Loucy (cell line): Measurements from ENCODE around the gene RAB7A.
"Not testable (repeated sequence)": the region's sequence is repeated elsewhere in the genome, so short reads cannot be mapped to it uniquely, and the experiment has no call there.

ENCODE experiments used
- H2AFZ ChIP-seq: fragments of 200-600 bp; sonication (generic); 2 replicates; pipeline ENCODE4 v1.6.0; 2016; ENCODE audit warnings: antibody characterized with exemption, mild to moderate bottlenecking, low read length, moderate library complexity
- H3F3A ChIP-seq: fragments of 200-600 bp; 2 replicates; pipeline ENCODE4 v1.6.0; 2016; ENCODE audit warnings: antibody characterized with exemption, low read depth, mild to moderate bottlenecking
- H3K27me3 ChIP-seq: fragments of 200-600 bp; sonication (generic); 2 replicates; pipeline ENCODE4 v1.6.1; 2014; ENCODE audit warnings: low read length, mild to moderate bottlenecking; ENCODE audit not compliant: insufficient read depth, poor library complexity, severe bottlenecking
- H3K36me3 ChIP-seq: fragments of 200-600 bp; sonication (generic); 2 replicates; pipeline ENCODE4 v1.6.1; 2016; ENCODE audit warnings: low read length; ENCODE audit not compliant: insufficient read depth
- H3K4me1 ChIP-seq: fragments of 200-600 bp; sonication (generic); 2 replicates; pipeline ENCODE4 v1.5.1; 2014; ENCODE audit warnings: low read length, mild to moderate bottlenecking; ENCODE audit not compliant: insufficient read depth, poor library complexity, severe bottlenecking
- H3K4me2 ChIP-seq: fragments of 200-600 bp; sonication (generic); 2 replicates; pipeline ENCODE4 v1.6.0; 2014; ENCODE audit warnings: antibody characterized with exemption, low read length, low read depth, mild to moderate bottlenecking; ENCODE audit not compliant: poor library complexity, severe bottlenecking
- H3K4me3 ChIP-seq: fragments of 200-600 bp; sonication (generic); 2 replicates; pipeline ENCODE4 v1.5.1; 2014; ENCODE audit warnings: low read length, mild to moderate bottlenecking, mixed read lengths; ENCODE audit not compliant: poor library complexity, severe bottlenecking
- H3K79me2 ChIP-seq: fragments of 200-600 bp; sonication (generic); 2 replicates; pipeline ENCODE4 v1.6.1; 2014; ENCODE audit warnings: low read length; ENCODE audit not compliant: insufficient read depth
- H3K9ac ChIP-seq: fragments of 200-600 bp; sonication (generic); 2 replicates; pipeline ENCODE4 v1.6.0; 2014; ENCODE audit warnings: mild to moderate bottlenecking, low read depth, low read length, moderate library complexity; ENCODE audit not compliant: poor library complexity, severe bottlenecking
- H3K9me2 ChIP-seq: fragments of 200-600 bp; sonication (generic); replicated peaks from 2 replicates; pipeline ENCODE4 v1.6.1; 2016; ENCODE audit warnings: low read depth, low read length, mixed read lengths
- H3K9me3 ChIP-seq: fragments of 200-600 bp; sonication (generic); 2 replicates; pipeline ENCODE4 v1.6.1; 2014; ENCODE audit warnings: mild to moderate bottlenecking, antibody characterized with exemption, low read length, low read depth; ENCODE audit not compliant: insufficient read depth
- H4K20me1 ChIP-seq: fragments of 200-600 bp; sonication (generic); 2 replicates; pipeline ENCODE4 v1.6.0; 2014; ENCODE audit warnings: antibody characterized with exemption, low read length, mild to moderate bottlenecking; ENCODE audit not compliant: insufficient read depth, poor library complexity, severe bottlenecking
- EZH2phosphoT487 ChIP-seq: fragments of 200-600 bp; IDR thresholded peaks from 2 replicates; pipeline ENCODE4 v1.6.1; 2018; ENCODE audit warnings: antibody characterized with exemption, mild to moderate bottlenecking, moderate library complexity, borderline replicate concordance
- TF ChIP-seq, protein P1 (sequence below): fragments of 200-600 bp; sonication (generic); conservative IDR thresholded peaks from 2 replicates; pipeline ENCODE4 v1.5.1; 2014; ENCODE audit warnings: mild to moderate bottlenecking, antibody characterized with exemption, low read length

The RAB7A gene

DNA sequence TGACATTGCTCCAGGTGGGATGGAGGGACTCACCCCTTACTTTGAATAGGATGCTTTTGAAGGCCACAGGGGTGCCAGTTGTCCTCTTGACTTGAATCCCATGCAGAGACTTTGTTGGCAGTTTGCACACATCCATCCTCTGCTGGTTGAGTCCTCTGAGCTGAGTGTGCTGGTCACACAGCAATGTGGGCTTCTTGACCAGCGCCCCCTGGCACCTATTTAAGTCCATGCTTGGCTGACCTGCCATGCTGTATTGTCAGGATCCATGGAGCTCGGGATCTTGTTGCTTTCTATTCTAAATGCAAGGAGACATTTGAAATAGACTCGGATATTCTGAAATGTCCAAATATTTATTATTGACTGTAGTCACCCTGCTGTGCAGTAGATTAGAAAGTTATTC, 19.8 kb downstream of the RAB7A start:
- H3K36me3 ChIP-seq = peaks cover 50% of the 10 kb centered on the region; the same call in 1 of the 2 replicates

GRCh38 chr3:128746881-128747280, 20.9 kb downstream of the RAB7A start:
- no peak overlapping the region for H3K4me3 ChIP-seq
- H3K4me2 ChIP-seq = no peak overlapping the region
- H3K9ac ChIP-seq = no peak overlapping the region
- peaks cover 37% of the 10 kb centered on the region for H4K20me1 ChIP-seq
- no peak overlapping the region for H2AFZ ChIP-seq
- peaks cover 53% of the 10 kb centered on the region; the same call in 1 of the 2 replicates for H3K36me3 ChIP-seq
- H3K79me2 ChIP-seq = peaks cover 98% of the 10 kb centered on the region
- no peaks in the 10 kb centered on the region for H3K9me2 ChIP-seq
- H3K27me3 ChIP-seq = no peaks in the 10 kb centered on the region
- no peaks in the 10 kb centered on the region for H3F3A ChIP-seq
- no peak for TF ChIP-seq EZH2phosphoT487
- H3K9me3 ChIP-seq = no peaks in the 10 kb centered on the region
- H3K4me1 ChIP-seq = no peaks in the 10 kb centered on the region

More for the DNA sequence above, 19.8 kb downstream of the RAB7A start:
- Histone ChIP-seq H3K9ac (no peak overlapping the region), H3K9me2 (no peaks in the 10 kb centered on the region), H3K4me3 (no peak overlapping the region), H3K79me2 (peaks cover 97% of the 10 kb centered on the region), H3K27me3 (no peaks in the 10 kb centered on the region), H3K9me3 (no peaks in the 10 kb centered on the region), H4K20me1 (peaks cover 39% of the 10 kb centered on the region), H2AFZ (no peak overlapping the region), H3K4me1 (no peaks in the 10 kb centered on the region), H3F3A (no peaks in the 10 kb centered on the region), H3K4me2 (no peak overlapping the region)
- TF ChIP-seq, protein P1, sequence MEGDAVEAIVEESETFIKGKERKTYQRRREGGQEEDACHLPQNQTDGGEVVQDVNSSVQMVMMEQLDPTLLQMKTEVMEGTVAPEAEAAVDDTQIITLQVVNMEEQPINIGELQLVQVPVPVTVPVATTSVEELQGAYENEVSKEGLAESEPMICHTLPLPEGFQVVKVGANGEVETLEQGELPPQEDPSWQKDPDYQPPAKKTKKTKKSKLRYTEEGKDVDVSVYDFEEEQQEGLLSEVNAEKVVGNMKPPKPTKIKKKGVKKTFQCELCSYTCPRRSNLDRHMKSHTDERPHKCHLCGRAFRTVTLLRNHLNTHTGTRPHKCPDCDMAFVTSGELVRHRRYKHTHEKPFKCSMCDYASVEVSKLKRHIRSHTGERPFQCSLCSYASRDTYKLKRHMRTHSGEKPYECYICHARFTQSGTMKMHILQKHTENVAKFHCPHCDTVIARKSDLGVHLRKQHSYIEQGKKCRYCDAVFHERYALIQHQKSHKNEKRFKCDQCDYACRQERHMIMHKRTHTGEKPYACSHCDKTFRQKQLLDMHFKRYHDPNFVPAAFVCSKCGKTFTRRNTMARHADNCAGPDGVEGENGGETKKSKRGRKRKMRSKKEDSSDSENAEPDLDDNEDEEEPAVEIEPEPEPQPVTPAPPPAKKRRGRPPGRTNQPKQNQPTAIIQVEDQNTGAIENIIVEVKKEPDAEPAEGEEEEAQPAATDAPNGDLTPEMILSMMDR = peak; percentile 41
- no peak for TF ChIP-seq EZH2phosphoT487

- H3K79me2 ChIP-seq = peaks cover 98% of the 10 kb centered on the region
- no peak for TF ChIP-seq EZH2phosphoT487
- TF ChIP-seq, protein P1 = no peak
- no peak overlapping the region for H3K4me2 ChIP-seq
- H2AFZ ChIP-seq = no peak overlapping the region
- no peaks in the 10 kb centered on the region for H3K27me3 ChIP-seq
- no peak overlapping the region for H3K9ac ChIP-seq
- H3K36me3 ChIP-seq = peaks cover 40% of the 10 kb centered on the region; the same call in 1 of the 2 replicates
- peaks cover 50% of the 10 kb centered on the region for H4K20me1 ChIP-seq
- H3K4me3 ChIP-seq = no peak overlapping the region
- no peaks in the 10 kb centered on the region for H3K9me3 ChIP-seq
- no peaks in the 10 kb centered on the region for H3F3A ChIP-seq
- H3K9me2 ChIP-seq = no peaks in the 10 kb centered on the region
- H3K4me1 ChIP-seq = peaks cover 12% of the 10 kb centered on the region
Measured at GRCh38 chr3:128748557-128748956, 22.6 kb downstream of the RAB7A start.

DNA sequence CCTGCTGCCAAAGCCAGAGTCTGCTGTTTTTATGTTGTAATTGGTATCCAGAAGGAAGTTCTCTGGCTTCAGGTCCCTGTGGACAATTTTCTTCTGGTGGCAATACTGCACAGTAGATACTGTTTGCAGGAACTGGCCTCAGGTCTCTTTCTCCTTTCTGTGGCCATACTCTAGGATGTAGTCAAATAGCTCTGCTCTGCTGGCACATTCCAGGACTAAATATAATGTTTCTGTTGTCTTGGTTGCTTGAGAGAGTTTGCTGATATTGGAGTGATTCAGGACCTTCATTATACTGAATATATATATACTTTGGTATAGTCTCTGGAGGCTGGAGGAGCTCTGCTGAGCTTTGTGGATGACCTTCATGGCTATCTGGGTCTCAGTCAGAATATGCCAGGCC, 23.1 kb downstream of the RAB7A start:
- Histone ChIP-seq H3K4me3 (no peak overlapping the region), H3K9me2 (no peaks in the 10 kb centered on the region)

GRCh38 chr3:128749561-128749960, 23.6 kb downstream of the RAB7A start:
- H3K9me2 ChIP-seq, H2AFZ ChIP-seq, H3K4me3 ChIP-seq, H3K4me2 ChIP-seq, H3F3A ChIP-seq, H3K27me3 ChIP-seq, H3K9me3 ChIP-seq, H3K9ac ChIP-seq: not testable (repeated sequence)
- H4K20me1 ChIP-seq = peaks cover 53% of the 10 kb centered on the region
- peaks cover 30% of the 10 kb centered on the region; the same call in 1 of the 2 replicates for H3K36me3 ChIP-seq
- H3K79me2 ChIP-seq = peaks cover 98% of the 10 kb centered on the region
- peaks cover 17% of the 10 kb centered on the region for H3K4me1 ChIP-seq

More for the DNA sequence above, 23.1 kb downstream of the RAB7A start:
- Histone ChIP-seq H3K36me3 (peaks cover 36% of the 10 kb centered on the region; the same call in 1 of the 2 replicates), H4K20me1 (peaks cover 53% of the 10 kb centered on the region), H3K79me2 (peaks cover 98% of the 10 kb centered on the region), H3K9ac (no peak overlapping the region), H3K4me1 (peaks cover 17% of the 10 kb centered on the region), H3K27me3 (no peaks in the 10 kb centered on the region), H2AFZ (no peak overlapping the region), H3K9me3 (no peaks in the 10 kb centered on the region), H3K4me2 (no peak overlapping the region), H3F3A (no peaks in the 10 kb centered on the region)
- no peak for TF ChIP-seq EZH2phosphoT487
- TF ChIP-seq, protein P1 = no peak
